GM12878 (cell line): ENCODE results near the gene ART1. TPM values are rescaled to one million over a fixed set of nuclear protein-coding genes. Genes with fewer than 3 reads are reported as not detected.

Experiments
- ATAC-seq: fragments of 200-7000 bp; cut with Tn5 transposase; 3 replicates; pipeline ENCODE4 v1.9.1; 2020; ENCODE audit warnings: mild to moderate bottlenecking, moderate library complexity
- BruUV-seq: library from RNA; stranded (reverse); fragments of 400-500 nt; replicated peaks from 2 replicates; lab custom pipeline; 2021; lab: Mats Ljungman, UMichigan
- CTCF ChIA-PET: fragments of 300-600 bp; sonication (Branson Sonifier 250); formaldehyde crosslinking; extraction: SDS; loops from one replicate; lab custom pipeline; 2021; ENCODE audit warnings: inconsistent platforms; lab: Yijun Ruan, JAX
- POLR2A ChIA-PET: fragments of 350-600 bp; formaldehyde crosslinking; extraction: SDS; loops from one replicate; lab custom pipeline; 2021; ENCODE audit warnings: inconsistent platforms; lab: Charles Lee
- RAD21 ChIA-PET: fragments of 300-600 bp; sonication (Branson Sonifier 250); formaldehyde crosslinking; loops from one replicate; lab custom pipeline; 2023; ENCODE audit warnings: antibody characterized with exemption; ENCODE audit not compliant: unreplicated experiment; lab: Charles Lee
- SMC1A ChIA-PET: fragments of 300-600 bp; sonication (Branson Sonifier 250); formaldehyde crosslinking; loops from one replicate; lab custom pipeline; 2023; ENCODE audit not compliant: unreplicated experiment, uncharacterized antibody; lab: Charles Lee
- DNase-seq: peaks from one replicate; pipeline ENCODE4 v3.0.0-alpha.2; 2011; ENCODE audit warnings: low read depth, low spot score
- FAIRE-seq: peaks from 3 replicates; lab custom pipeline; 2011; peaks lifted over from hg19 to GRCh38; lab: Jason Lieb, UNC
- H2AFZ ChIP-seq: 2 replicates; pipeline ENCODE4 v1.6.0; 2011; ENCODE audit warnings: low read depth, low read length, control low read depth; ENCODE audit not compliant: control insufficient read depth
- H3K27ac ChIP-seq: 2 replicates; pipeline ENCODE4 v1.5.1; 2011; ENCODE audit warnings: control low read depth; ENCODE audit not compliant: control insufficient read depth, insufficient read depth
- H3K27me3 ChIP-seq, 2 experiments: replicated peaks in 1 of 2; 2 replicates each; pipeline versions ENCODE4 v1.6.0 to v1.6.1; 2011; ENCODE audit warnings: low read length in 1 of 2; ENCODE audit not compliant: control insufficient read depth in 2 of 2, insufficient read depth in 2 of 2
- H3K36me3 ChIP-seq, 2 experiments: 2 replicates each; pipeline ENCODE4 v1.5.1; 2011; ENCODE audit warnings: low read length in 1 of 2; ENCODE audit not compliant: control insufficient read depth in 2 of 2, insufficient read depth in 2 of 2
- H3K4me1 ChIP-seq: 2 replicates; pipeline ENCODE4 v1.6.1; 2011; ENCODE audit warnings: mild to moderate bottlenecking, low read length, moderate library complexity, mixed read lengths; ENCODE audit not compliant: control insufficient read depth, insufficient read depth
- H3K4me2 ChIP-seq: 2 replicates; pipeline ENCODE4 v1.6.0; 2011; ENCODE audit warnings: control low read depth; ENCODE audit not compliant: control insufficient read depth, insufficient read depth
- H3K4me3 ChIP-seq: fragments of 200-600 bp; sonication (generic); 2 replicates; pipeline ENCODE4 v1.5.1; 2016
- H3K79me2 ChIP-seq: 2 replicates; pipeline ENCODE4 v1.6.0; 2011; ENCODE audit warnings: low read length; ENCODE audit not compliant: control insufficient read depth, insufficient read depth
- H3K9ac ChIP-seq: 2 replicates; pipeline ENCODE4 v1.8.0; 2011; ENCODE audit warnings: low read length, control low read depth, mixed read lengths; ENCODE audit not compliant: control insufficient read depth, insufficient read depth
- H3K9me3 ChIP-seq: replicated peaks from 3 replicates; pipeline ENCODE4 v1.5.1; 2011; ENCODE audit warnings: mild to moderate bottlenecking, low read length; ENCODE audit not compliant: control insufficient read depth, insufficient read depth
- H4K20me1 ChIP-seq: 2 replicates; pipeline ENCODE4 v1.6.0; 2011; ENCODE audit not compliant: control insufficient read depth, insufficient read depth
- BRCA1 ChIP-seq: IDR thresholded peaks from 2 replicates; pipeline ENCODE4 v1.6.1; 2011; ENCODE audit warnings: low read depth, low read length, improper control_type of control experiment
- CHD1 ChIP-seq: IDR thresholded peaks from 2 replicates; pipeline ENCODE4 v1.6.1; 2012; ENCODE audit warnings: low read depth, low read length, improper control_type of control experiment
- CREB1 ChIP-seq: IDR thresholded peaks from 2 replicates; pipeline ENCODE4 v1.6.1; 2012; ENCODE audit warnings: low read depth, mild to moderate bottlenecking, inconsistent platforms
- EZH2 ChIP-seq: IDR thresholded peaks from 2 replicates; pipeline ENCODE4 v1.6.1; 2012; ENCODE audit warnings: low read depth, mild to moderate bottlenecking, control low read depth, inconsistent platforms, low read length, borderline replicate concordance; ENCODE audit not compliant: control insufficient read depth
- HDGF ChIP-seq: fragments of 450-650 bp; IDR thresholded peaks from 2 replicates; pipeline ENCODE4 v1.6.1; 2016; ENCODE audit warnings: antibody characterized with exemption
- MEF2B ChIP-seq: fragments of 450-650 bp; IDR thresholded peaks from 2 replicates; pipeline ENCODE4 v1.6.1; 2018; ENCODE audit warnings: mild to moderate bottlenecking, moderate library complexity; ENCODE audit not compliant: partially characterized antibody, poor library complexity, severe bottlenecking
- MTA3 ChIP-seq: IDR thresholded peaks from 2 replicates; pipeline ENCODE4 v1.6.1; 2012; ENCODE audit warnings: low read length, inconsistent platforms, borderline replicate concordance
- NR2C1 ChIP-seq: fragments of 450-650 bp; IDR thresholded peaks from 2 replicates; pipeline ENCODE4 v1.6.1; 2017; ENCODE audit warnings: antibody characterized with exemption, mild to moderate bottlenecking, moderate library complexity
- SKIL ChIP-seq: fragments of 450-650 bp; IDR thresholded peaks from 2 replicates; pipeline ENCODE4 v1.6.1; 2017; ENCODE audit warnings: mild to moderate bottlenecking, low read depth, inconsistent platforms; ENCODE audit not compliant: poor library complexity, severe bottlenecking
- SP1 ChIP-seq: IDR thresholded peaks from one replicate; pipeline ENCODE4 v1.6.1; 2011; ENCODE audit warnings: low read depth, low read length
- TAF1 ChIP-seq: IDR thresholded peaks from 2 replicates; pipeline ENCODE4 v1.6.1; 2011; ENCODE audit warnings: mild to moderate bottlenecking, low read depth, low read length, borderline replicate concordance
- TCF3 ChIP-seq: IDR thresholded peaks from 2 replicates; pipeline ENCODE4 v1.6.1; 2012; ENCODE audit warnings: low read depth, mild to moderate bottlenecking, low read length, borderline replicate concordance; ENCODE audit not compliant: insufficient read depth
- WRNIP1 ChIP-seq: IDR thresholded peaks from 2 replicates; pipeline ENCODE4 v1.6.1; 2011; ENCODE audit warnings: low read depth, low read length, improper control_type of control experiment, borderline replicate concordance
- YY1 ChIP-seq: IDR thresholded peaks from 2 replicates; pipeline ENCODE4 v1.6.1; 2011; ENCODE audit warnings: low read depth, mild to moderate bottlenecking, low read length
- ZZZ3 ChIP-seq: IDR thresholded peaks from 2 replicates; pipeline ENCODE4 v1.6.1; 2011; ENCODE audit warnings: low read depth; ENCODE audit not compliant: control insufficient read depth, insufficient read length
- WGBS: methylation state at CpG from one replicate; pipeline ENCODE4 v1.1.6; 2016; ENCODE audit warnings: low lambda C conversion rate; ENCODE audit not compliant: insufficient replicate concordance, insufficient coverage; ENCODE audit errors: missing lambda C conversion rate; 5-methylcytosine and 5-hydroxymethylcytosine counted together
- in situ Hi-C: fragments of 300-500 bp; cut with MboI; formaldehyde crosslinking; loops from 9 replicates; pipeline ENCODE4 v1.14.3; 2018; ENCODE audit warnings: mixed read lengths
- intact Hi-C: fragments of 100-400 bp; cut with micrococcal nuclease; formaldehyde crosslinking; loops from one replicate; pipeline ENCODE4 v1.14.2; 2022; ENCODE audit not compliant: unreplicated experiment
- polyA plus RNA-seq, 11 experiments: library from polyadenylated mRNA; depleted of rRNA in 4 of 11; unstranded in 6 of 11; stranded (reverse) in 5 of 11; fragments of >200 nt; fragmentation: Nextera tagmentation in 4 of 11; fragmentation: Illumina TruSeq in 1 of 11; extraction: Ambion mirVana in 4 of 11; extraction: Trizol in 1 of 11; gene quantifications; 1 replicate in 1 of 11; 2 replicates in 10 of 11; pipeline versions ENCODE4 v1.2.1 to v1.2.3, GENCODE V29; 2011 to 2016; ENCODE audit warnings: inconsistent platforms in 2 of 11, missing spikeins in 2 of 11, low read depth in 1 of 11
- total RNA-seq, 4 experiments: library from RNA; depleted of rRNA in 3 of 4; stranded (reverse); fragments of >200 nt in 3 of 4; fragmentation: Illumina TruSeq in 1 of 4; extraction: Trizol in 1 of 4; gene quantifications; 2 replicates each; pipeline versions ENCODE4 v1.2.1 to v1.2.3, GENCODE V29; 2013 to 2021

The ART1 gene
- total and polyA plus RNA-seq, 10 of the 15 experiments (the other 5 are each of a cell fraction or from before 2014, with no cell fraction given), result not detected

DNA sequence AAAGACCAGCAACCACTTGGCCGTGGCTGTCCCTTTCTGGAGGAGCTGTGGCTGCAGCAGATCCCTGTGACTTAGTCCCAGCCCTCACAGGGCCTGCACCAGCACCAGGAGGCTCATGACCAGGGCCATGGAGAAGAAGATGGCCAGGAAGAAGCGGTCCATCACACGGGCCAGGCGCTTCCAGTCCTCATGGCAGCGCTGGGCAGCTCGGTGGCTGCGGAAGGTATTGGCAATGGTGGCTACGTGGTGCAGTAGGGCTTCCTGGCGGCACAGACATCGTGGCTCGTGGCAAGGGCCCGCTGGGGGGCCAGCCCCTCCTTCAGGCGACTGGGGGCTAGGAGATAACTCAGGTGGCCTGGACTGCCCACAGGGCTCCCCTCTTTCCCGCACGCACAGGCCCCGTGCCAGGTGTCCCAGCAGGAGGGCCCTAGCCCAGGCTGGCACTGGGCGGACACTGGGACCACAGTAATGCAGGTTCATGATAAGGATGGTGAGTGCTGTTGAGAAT, 21.1 kb downstream of the ART1 start (continued):
- no peak for TF ChIP-seq ZZZ3
- TF ChIP-seq CREB1, result no peak

GRCh38 chr11:3667149-3668035, 22.5 kb downstream of the ART1 start:
- in situ Hi-C loops (no loop called here), intact Hi-C loops (no loop called here)
- ChIA-PET POLR2A (interaction anchor here (0.6 kb wide), 1 partner anchor 226 kb away, joined by 4 read pairs; no protein-coding TSS in a partner anchor), RAD21 (no interaction called here), CTCF (no interaction called here), SMC1A (no interaction called here)
- no peaks in the 10 kb centered on the region for H3K9me3 ChIP-seq
- H3K9ac ChIP-seq, result no peak overlapping the region
- H3K27me3 ChIP-seq, result no peaks in the 10 kb centered on the region
- no peaks in the 10 kb centered on the region for H3K4me1 ChIP-seq
- no peak overlapping the region for H3K27ac ChIP-seq
- H3K79me2 ChIP-seq, result no peaks in the 10 kb centered on the region
- FAIRE-seq, result no peak
- no peak for DNase-seq
- WGBS, result over 99% methylated on average over 75 of the region's 89 CpGs
- H2AFZ ChIP-seq, result no peak overlapping the region
- TF ChIP-seq CHD1 (no peak), MTA3 (no peak), WRNIP1 (no peak), TCF3 (no peak), YY1 (no peak), EZH2 (no peak), HDGF (no peak), MEF2B (no peak), SP1 (no peak), TAF1 (no peak), BRCA1 (no peak), NR2C1 (no peak), SKIL (no peak)
- H3K36me3 ChIP-seq, result peaks cover 8 to 9% of the 10 kb centered on the region in 2 experiments
- BruUV-seq, result no TSS peak
- no peak overlapping the region for H3K4me2 ChIP-seq
- no peak for ATAC-seq
- no peaks in the 10 kb centered on the region for H4K20me1 ChIP-seq
- H3K4me3 ChIP-seq, result no peak overlapping the region
